IPS-18c (cell line): ENCODE data around the gene SLC35C1.
A peak's percentile ranks its signal among the peaks of the same experiment; 100 is the strongest.
"Not testable (repeated sequence)": the region's sequence is repeated elsewhere in the genome, so short reads cannot be mapped to it uniquely, and the experiment has no call there.

Experiments
- H3K4me3 ChIP-seq: 2 replicates; pipeline ENCODE4 v1.7.0; 2013; ENCODE audit warnings: low read depth, mild to moderate bottlenecking, low read length, moderate library complexity; ENCODE audit not compliant: insufficient read depth
- H3K9me3 ChIP-seq: one replicate; pipeline ENCODE4 v1.6.1; 2013; ENCODE audit warnings: mild to moderate bottlenecking, low read length, moderate library complexity; ENCODE audit not compliant: control insufficient read depth, insufficient read depth

Gene SLC35C1

GRCh38 chr11:45806072-45806933, 1.4 kb downstream of the SLC35C1 start:
- H3K9me3 ChIP-seq, result no peaks in the 10 kb centered on the region
- H3K4me3 ChIP-seq, result peak overlapping the region; percentile 85; the same call in 1 of the 2 replicates

- Histone ChIP-seq H3K9me3 (no peaks in the 10 kb centered on the region), H3K4me3 (no peak overlapping the region)
Measured at GRCh38 chr11:45806937-45807791, 2.2 kb downstream of the SLC35C1 start.

- H3K4me3 ChIP-seq, result no peak overlapping the region
Measured at GRCh38 chr11:45807792-45808238, 2.9 kb downstream of the SLC35C1 start.

GRCh38 chr11:45808427-45808826, 3.5 kb downstream of the SLC35C1 start:
- H3K4me3 ChIP-seq, H3K9me3 ChIP-seq: not testable (repeated sequence)

More at GRCh38 chr11:45807792-45808238, 2.9 kb downstream of the SLC35C1 start:
- no peaks in the 10 kb centered on the region for H3K9me3 ChIP-seq

GRCh38 chr11:45809456-45810395, 4.8 kb downstream of the SLC35C1 start:
- Histone ChIP-seq H3K9me3 (no peaks in the 10 kb centered on the region), H3K4me3 (no peak overlapping the region)

GRCh38 chr11:45810431-45811108, 5.6 kb downstream of the SLC35C1 start:
- Histone ChIP-seq H3K9me3 (no peaks in the 10 kb centered on the region), H3K4me3 (no peak overlapping the region)

- no peak overlapping the region for H3K4me3 ChIP-seq
- no peaks in the 10 kb centered on the region for H3K9me3 ChIP-seq
Measured at GRCh38 chr11:45811109-45811435, 6.1 kb downstream of the SLC35C1 start.

GRCh38 chr11:45811571-45812290, 6.8 kb downstream of the SLC35C1 start:
- H3K9me3 ChIP-seq, result no peaks in the 10 kb centered on the region
- H3K4me3 ChIP-seq, result no peak overlapping the region

GRCh38 chr11:45812581-45813548, 7.9 kb downstream of the SLC35C1 start:
- H3K4me3 ChIP-seq, result no peak overlapping the region
- H3K9me3 ChIP-seq, result no peaks in the 10 kb centered on the region

- Histone ChIP-seq H3K4me3 (no peak overlapping the region), H3K9me3 (no peaks in the 10 kb centered on the region)
Measured at GRCh38 chr11:45815747-45816146, 10.8 kb downstream of the SLC35C1 start.

GRCh38 chr11:45816614-45817013, 11.7 kb downstream of the SLC35C1 start:
- no peaks in the 10 kb centered on the region for H3K9me3 ChIP-seq
- no peak overlapping the region for H3K4me3 ChIP-seq

GRCh38 chr11:45817191-45817590, 12.2 kb downstream of the SLC35C1 start:
- H3K4me3 ChIP-seq, result no peak overlapping the region
- no peaks in the 10 kb centered on the region for H3K9me3 ChIP-seq

GRCh38 chr11:45818961-45819605, 14.1 kb downstream of the SLC35C1 start:
- no peaks in the 10 kb centered on the region for H3K9me3 ChIP-seq
- H3K4me3 ChIP-seq, result no peak overlapping the region

GRCh38 chr11:45820211-45820857, 15.4 kb downstream of the SLC35C1 start:
- H3K9me3 ChIP-seq, result no peaks in the 10 kb centered on the region
- H3K4me3 ChIP-seq, result no peak overlapping the region
